Liver (tissue), 9 donors: Measurements from ENCODE around the gene PTPRN2. TPM values are rescaled to one million over a fixed set of nuclear protein-coding genes. Genes with fewer than 3 reads are reported as not detected.

Source experiments
- DNase-seq: peaks from one replicate; pipeline ENCODE4 v3.0.0-alpha.2; 2017; ENCODE audit warnings: low spot score
- H3K27ac ChIP-seq, 2 donors: one replicate each; pipeline ENCODE4 v1.7.0; 2013; ENCODE audit warnings: inconsistent platforms in 2 of 2, low read length in 2 of 2, control low read depth in 1 of 2, low read depth in 1 of 2, mild to moderate bottlenecking in 1 of 2
- H3K27me3 ChIP-seq, 4 donors: one replicate each; pipeline versions ENCODE4 v1.6.1 to v1.7.0; 2013; ENCODE audit warnings: low read length in 3 of 4, inconsistent platforms in 1 of 4, mild to moderate bottlenecking in 1 of 4, moderate library complexity in 1 of 4; ENCODE audit not compliant: control insufficient read depth in 4 of 4, insufficient read depth in 4 of 4
- H3K36me3 ChIP-seq, 4 donors: one replicate each; pipeline versions ENCODE4 v1.6.1 to v1.7.0; 2013; ENCODE audit warnings: low read length in 3 of 4, mild to moderate bottlenecking in 3 of 4, low read depth in 1 of 4, moderate library complexity in 1 of 4; ENCODE audit not compliant: control insufficient read depth in 4 of 4, insufficient read depth in 3 of 4
- H3K4me1 ChIP-seq, 4 donors: one replicate each; pipeline versions ENCODE4 v1.6.1 to v1.7.0; 2013; ENCODE audit warnings: low read length in 3 of 4, mild to moderate bottlenecking in 3 of 4, moderate library complexity in 1 of 4; ENCODE audit not compliant: control insufficient read depth in 4 of 4, insufficient read depth in 4 of 4
- H3K4me3 ChIP-seq, 3 donors: one replicate each; pipeline versions ENCODE4 v1.6.1 to v1.7.0; 2013; ENCODE audit warnings: low read length in 3 of 3, control low read depth in 1 of 3, low read depth in 1 of 3, mild to moderate bottlenecking in 1 of 3
- H3K9ac ChIP-seq, 2 donors: one replicate each; pipeline ENCODE4 v1.7.0; 2013; ENCODE audit warnings: low read length in 2 of 2, mild to moderate bottlenecking in 2 of 2, moderate library complexity in 2 of 2, control low read depth in 1 of 2, low read depth in 1 of 2
- H3K9me3 ChIP-seq, 4 donors: one replicate each; pipeline versions ENCODE4 v1.6.1 to v1.7.0; 2013; ENCODE audit warnings: low read length in 3 of 4; ENCODE audit not compliant: control insufficient read depth in 4 of 4
- CTCF ChIP-seq: fragments of 150-350 bp; IDR thresholded peaks from 2 replicates; pipeline ENCODE4 v1.5.1; 2017; ENCODE audit warnings: improper control_type of control experiment, low read depth, low read length; ENCODE audit not compliant: missing input control
- EGR1 ChIP-seq, 2 donors: IDR thresholded peaks; 2 replicates each; pipeline ENCODE4 v1.6.1; 2016 to 2018; ENCODE audit warnings: antibody characterized with exemption in 2 of 2, low read depth in 2 of 2
- FOXA2 ChIP-seq: IDR thresholded peaks from 2 replicates; pipeline ENCODE4 v1.6.1; 2016; ENCODE audit warnings: antibody characterized with exemption
- HNF4G ChIP-seq: IDR thresholded peaks from 2 replicates; pipeline ENCODE4 v1.6.1; 2016; ENCODE audit warnings: antibody characterized with exemption
- JUND ChIP-seq, 2 donors: IDR thresholded peaks; 2 replicates each; pipeline ENCODE4 v1.6.1; 2016; ENCODE audit warnings: antibody characterized with exemption in 2 of 2
- MAX ChIP-seq: IDR thresholded peaks from 2 replicates; pipeline ENCODE4 v1.6.1; 2016; ENCODE audit warnings: antibody characterized with exemption
- NR2F2 ChIP-seq: IDR thresholded peaks from 2 replicates; pipeline ENCODE4 v1.6.1; 2016; ENCODE audit warnings: antibody characterized with exemption
- RAD21 ChIP-seq, 2 donors: IDR thresholded peaks; 2 replicates each; pipeline ENCODE4 v1.6.1; 2016; ENCODE audit warnings: antibody characterized with exemption in 2 of 2, mild to moderate bottlenecking in 2 of 2
- REST ChIP-seq: IDR thresholded peaks from 2 replicates; pipeline ENCODE4 v1.6.1; 2016; ENCODE audit warnings: antibody characterized with exemption, mild to moderate bottlenecking
- TAF1 ChIP-seq: conservative IDR thresholded peaks from 2 replicates; pipeline ENCODE4 v1.6.1; 2016; ENCODE audit warnings: antibody characterized with exemption, mild to moderate bottlenecking
- YY1 ChIP-seq: IDR thresholded peaks from 2 replicates; pipeline ENCODE4 v1.6.1; 2016; ENCODE audit warnings: antibody characterized with exemption, mild to moderate bottlenecking
- WGBS: extraction: QIAGEN DNeasy Blood & Tissue Kit; methylation state at CpG from one replicate; pipeline ENCODE4 v1.1.7; 2013; 5-methylcytosine and 5-hydroxymethylcytosine counted together
- polyA plus RNA-seq, 2 donors: library from polyadenylated mRNA; stranded (reverse) in 1 of 2; unstranded in 1 of 2; fragments of 200-250 nt in 1 of 2; fragments of >200 nt in 1 of 2; fragmentation: Nextera tagmentation in 1 of 2; extraction: Ambion mirVana in 1 of 2; gene quantifications; one replicate each; pipeline versions ENCODE4 v1.2.1 to v1.2.3, GENCODE V29; 2013 to 2015
- total RNA-seq, 2 donors: library from RNA; depleted of rRNA; stranded (reverse); fragments of >200 nt; gene quantifications; one replicate each; pipeline ENCODE4 v1.2.3, GENCODE V29; 2014
- donor health status: healthy.
- donor health status: healthy.
- donor health status: healthy.
- donor health status: healthy.
- donor health status: healthy.

PTPRN2 gene
- total and polyA plus RNA-seq, 4 donors, result 0.75 to 1.9 (median 1.1) TPM

- TF ChIP-seq RAD21 (IDR thresholded peaks at IDR 0.05) (no peak), TAF1 (no peak), HNF4G (no peak), YY1 (no peak), EGR1 (IDR thresholded peaks at IDR 0.05; ENCODE audit: low read depth in 2 of 2) (no peak), CTCF (no peak), MAX (no peak), NR2F2 (no peak)
- DNase-seq, result no peak
- Histone ChIP-seq H3K9ac (no peak overlapping the region), H3K9me3 (no peaks in the 10 kb centered on the region), H3K36me3 (no peaks in the 10 kb centered on the region), H3K4me1 (no peaks in the 10 kb centered on the region), H3K27ac (no peak overlapping the region), H3K27me3 (no peaks in the 10 kb centered on the region), H3K4me3 (no peak overlapping the region)
- WGBS, result 90% methylated on average over 22 of the region's 22 CpGs
These were observed 112.5 kb downstream of the PTPRN2 start for GRCh38 chr7:158475036-158475678.

DNA sequence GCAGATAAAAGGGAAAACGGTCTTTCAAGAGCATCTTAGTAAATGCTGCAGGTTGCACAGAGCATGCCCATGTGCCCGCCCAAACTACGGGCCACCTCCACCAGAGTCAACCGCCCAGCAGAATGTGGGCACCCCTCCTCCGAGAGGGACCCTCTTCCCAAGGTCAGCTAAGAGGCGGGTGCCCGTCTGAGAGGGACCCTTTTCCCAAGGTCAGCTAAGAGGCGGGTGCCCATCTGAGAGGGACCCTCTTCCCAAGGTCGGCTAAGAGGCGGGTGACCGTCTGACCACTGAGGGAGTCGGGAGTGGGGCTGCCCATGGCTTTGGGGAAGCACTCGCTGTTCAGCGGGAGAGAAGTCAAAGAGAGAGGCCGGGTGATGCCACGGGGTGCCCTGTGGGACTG is 113.1 kb downstream of the PTPRN2 start:
- H3K4me1 ChIP-seq, result no peaks in the 10 kb centered on the region
- no peak overlapping the region for H3K4me3 ChIP-seq
- H3K36me3 ChIP-seq, result no peaks in the 10 kb centered on the region
- no peak for TF ChIP-seq FOXA2
- no peak for TF ChIP-seq JUND (IDR thresholded peaks at IDR 0.05)
- no peak for TF ChIP-seq REST
- no peak for TF ChIP-seq CTCF
- no peak for TF ChIP-seq TAF1
- no peak for TF ChIP-seq RAD21 (IDR thresholded peaks at IDR 0.05)
- no peak for TF ChIP-seq EGR1 (IDR thresholded peaks at IDR 0.05; ENCODE audit: low read depth in 2 of 2)
- no peak for DNase-seq
- H3K9me3 ChIP-seq, result no peaks in the 10 kb centered on the region
- no peaks in the 10 kb centered on the region for H3K27me3 ChIP-seq
- H3K27ac ChIP-seq, result no peak overlapping the region
- 80% methylated on average over 16 of the region's 16 CpGs for WGBS
- no peak overlapping the region for H3K9ac ChIP-seq
